ENCODE results near the gene AKAP6. TPM values are rescaled to one million over a fixed set of nuclear protein-coding genes. Genes with fewer than 3 reads are reported as not detected.

Gene AKAP6
- total RNA-seq, 2 experiments from 2014 or later = 1.2 to 1.4 TPM

DNA sequence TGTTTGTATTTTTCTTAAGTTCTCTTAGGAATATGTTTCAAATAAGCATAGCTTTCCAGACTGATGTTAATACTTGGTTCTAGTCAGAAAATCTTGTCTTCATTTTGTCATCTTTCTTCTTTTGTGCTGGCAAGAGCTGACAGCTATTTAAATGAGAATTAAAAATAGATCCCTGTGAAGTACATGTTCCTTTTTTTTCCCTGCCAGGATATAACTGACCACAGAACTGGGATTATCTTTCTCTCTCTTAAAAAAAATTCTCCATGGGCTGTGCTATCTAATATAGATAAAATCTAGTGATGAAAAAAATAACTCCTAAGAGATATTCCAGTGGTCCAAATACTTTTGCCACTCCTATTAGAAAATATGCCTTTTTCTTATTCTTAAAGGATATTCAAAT lies 163.4 kb downstream of the AKAP6 start:
- ATAC-seq = no peak
- Mint-ChIP-seq H3K27ac (no peak overlapping the region), H3K9me3 (no peaks in the 10 kb centered on the region), H3K4me3 (no peak overlapping the region), H3K36me3 (ENCODE audit: low read depth) (no peaks in the 10 kb centered on the region), H3K27me3 (peaks cover 7% of the 10 kb centered on the region), H3K4me1 (ENCODE audit: low read depth) (no peaks in the 10 kb centered on the region)
- TF ChIP-seq, protein P1, sequence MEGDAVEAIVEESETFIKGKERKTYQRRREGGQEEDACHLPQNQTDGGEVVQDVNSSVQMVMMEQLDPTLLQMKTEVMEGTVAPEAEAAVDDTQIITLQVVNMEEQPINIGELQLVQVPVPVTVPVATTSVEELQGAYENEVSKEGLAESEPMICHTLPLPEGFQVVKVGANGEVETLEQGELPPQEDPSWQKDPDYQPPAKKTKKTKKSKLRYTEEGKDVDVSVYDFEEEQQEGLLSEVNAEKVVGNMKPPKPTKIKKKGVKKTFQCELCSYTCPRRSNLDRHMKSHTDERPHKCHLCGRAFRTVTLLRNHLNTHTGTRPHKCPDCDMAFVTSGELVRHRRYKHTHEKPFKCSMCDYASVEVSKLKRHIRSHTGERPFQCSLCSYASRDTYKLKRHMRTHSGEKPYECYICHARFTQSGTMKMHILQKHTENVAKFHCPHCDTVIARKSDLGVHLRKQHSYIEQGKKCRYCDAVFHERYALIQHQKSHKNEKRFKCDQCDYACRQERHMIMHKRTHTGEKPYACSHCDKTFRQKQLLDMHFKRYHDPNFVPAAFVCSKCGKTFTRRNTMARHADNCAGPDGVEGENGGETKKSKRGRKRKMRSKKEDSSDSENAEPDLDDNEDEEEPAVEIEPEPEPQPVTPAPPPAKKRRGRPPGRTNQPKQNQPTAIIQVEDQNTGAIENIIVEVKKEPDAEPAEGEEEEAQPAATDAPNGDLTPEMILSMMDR (IDR thresholded peaks at IDR 0.05) = no peak
- ChIA-PET POLR2A (no interaction called here), CTCF (no interaction called here)
- intact Hi-C loops (cut with micrococcal nuclease) = no loop called here
- no peak for DNase-seq

DNA sequence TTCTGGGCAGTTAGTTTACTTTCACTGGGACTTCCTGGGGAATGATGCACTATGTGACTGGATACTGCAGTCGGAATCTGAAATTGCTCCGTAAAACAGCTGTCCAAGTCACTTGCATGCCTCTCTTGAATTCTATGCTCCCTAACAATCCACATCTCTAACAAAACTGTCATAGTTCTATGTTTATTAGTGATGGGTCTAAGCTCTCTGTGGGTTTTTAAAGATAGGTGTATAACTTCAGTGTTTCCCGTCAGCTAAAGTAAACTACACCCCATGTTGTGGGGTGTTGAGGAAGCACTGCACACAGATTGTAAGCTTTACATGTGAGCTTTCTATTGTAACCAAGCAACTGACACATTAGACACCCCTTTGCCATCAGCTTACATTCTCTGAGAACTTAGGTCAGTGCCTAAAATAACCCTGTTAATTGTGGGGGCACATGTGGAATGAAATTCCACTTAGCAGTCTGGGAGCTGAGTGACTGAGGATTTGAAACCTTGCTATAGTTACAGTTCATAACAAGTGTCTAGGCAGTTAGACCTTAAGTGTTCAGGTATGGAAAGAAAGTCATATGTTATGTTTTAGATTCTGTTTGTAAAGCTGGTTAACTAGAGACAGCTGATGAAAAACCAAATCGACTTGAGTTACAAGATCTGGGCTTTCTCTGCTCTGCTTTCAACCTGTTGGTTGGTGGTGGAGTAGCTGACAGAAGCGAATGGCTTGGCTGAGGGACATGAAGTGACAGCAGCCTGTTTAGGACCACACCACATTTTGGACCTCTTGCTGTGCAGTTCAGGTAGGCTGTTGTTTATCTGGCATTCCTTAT lies 165.7 kb downstream of the AKAP6 start:
- TF ChIP-seq, protein P1 (IDR thresholded peaks at IDR 0.05) = no peak
- H3K4me1 Mint-ChIP-seq (ENCODE audit: low read depth) = no peaks in the 10 kb centered on the region
- peaks cover 5% of the 10 kb centered on the region for H3K27me3 Mint-ChIP-seq
- ChIA-PET CTCF (interaction anchor here (0.5 to 0.8 kb wide), 2 partner anchors 19 to 50 kb away, joined by 3 read pairs; no protein-coding TSS in a partner anchor), POLR2A (no interaction called here)
- H3K27ac Mint-ChIP-seq = no peak overlapping the region
- H3K36me3 Mint-ChIP-seq (ENCODE audit: low read depth) = no peaks in the 10 kb centered on the region
- ATAC-seq = no peak
- no peaks in the 10 kb centered on the region for H3K9me3 Mint-ChIP-seq
- intact Hi-C loops (cut with micrococcal nuclease) = no loop called here
- H3K4me3 Mint-ChIP-seq = no peak overlapping the region
- DNase-seq = no peak

DNA sequence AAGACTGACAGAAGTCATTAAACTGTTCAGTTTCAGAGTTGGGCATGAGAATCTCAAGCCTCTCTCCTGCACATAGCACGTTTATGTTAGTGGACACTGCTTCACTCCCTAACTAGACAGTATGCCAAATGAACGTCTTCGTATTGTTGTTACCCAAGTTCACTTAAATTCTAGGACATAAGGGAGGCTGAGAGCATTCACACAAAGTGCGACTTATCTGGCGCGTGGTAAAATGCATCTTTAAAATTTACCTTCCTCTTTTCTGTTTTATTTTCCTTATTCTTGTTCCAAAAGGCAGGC lies 166.3 kb downstream of the AKAP6 start:
- CTCF ChIA-PET = no interaction called here
- Mint-ChIP-seq H3K9me3 (no peaks in the 10 kb centered on the region), H3K4me1 (ENCODE audit: low read depth) (no peaks in the 10 kb centered on the region), H3K27ac (no peak overlapping the region), H3K27me3 (peaks cover 3% of the 10 kb centered on the region), H3K4me3 (no peak overlapping the region), H3K36me3 (ENCODE audit: low read depth) (no peaks in the 10 kb centered on the region)
- TF ChIP-seq, protein P1 (IDR thresholded peaks at IDR 0.05) = no peak
- POLR2A ChIA-PET = no interaction called here
- ATAC-seq (no peak), DNase-seq (no peak)
- intact Hi-C loops (cut with micrococcal nuclease) = no loop called here

DNA sequence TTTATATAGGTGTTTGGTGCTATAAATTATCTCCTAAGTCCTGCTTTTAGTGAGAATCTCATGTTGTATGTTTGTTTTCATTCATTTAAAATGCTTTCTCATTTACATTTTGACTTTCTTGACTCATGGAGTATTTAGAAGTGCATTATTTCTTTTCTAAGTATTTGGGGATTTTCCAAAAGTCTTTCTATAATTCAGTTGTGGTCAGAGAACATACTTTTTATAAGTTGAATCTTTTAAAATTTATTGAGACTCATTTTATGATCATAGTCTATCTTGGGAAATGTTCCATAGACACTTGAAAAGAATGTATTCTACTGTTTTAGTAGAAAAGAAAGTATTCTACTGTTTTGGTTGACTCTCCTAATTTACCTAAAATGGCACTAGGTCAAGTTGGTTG lies 168.2 kb downstream of the AKAP6 start:
- Mint-ChIP-seq H3K9me3 (no peaks in the 10 kb centered on the region), H3K4me3 (no peak overlapping the region), H3K36me3 (ENCODE audit: low read depth) (no peaks in the 10 kb centered on the region), H3K27ac (no peak overlapping the region), H3K27me3 (peaks cover 3% of the 10 kb centered on the region), H3K4me1 (ENCODE audit: low read depth) (no peaks in the 10 kb centered on the region)
- CTCF ChIA-PET = no interaction called here
- DNase-seq = no peak
- ATAC-seq = no peak
- intact Hi-C loops (cut with micrococcal nuclease) = no loop called here
- TF ChIP-seq, protein P1 (IDR thresholded peaks at IDR 0.05) = no peak
- POLR2A ChIA-PET = no interaction called here

DNA sequence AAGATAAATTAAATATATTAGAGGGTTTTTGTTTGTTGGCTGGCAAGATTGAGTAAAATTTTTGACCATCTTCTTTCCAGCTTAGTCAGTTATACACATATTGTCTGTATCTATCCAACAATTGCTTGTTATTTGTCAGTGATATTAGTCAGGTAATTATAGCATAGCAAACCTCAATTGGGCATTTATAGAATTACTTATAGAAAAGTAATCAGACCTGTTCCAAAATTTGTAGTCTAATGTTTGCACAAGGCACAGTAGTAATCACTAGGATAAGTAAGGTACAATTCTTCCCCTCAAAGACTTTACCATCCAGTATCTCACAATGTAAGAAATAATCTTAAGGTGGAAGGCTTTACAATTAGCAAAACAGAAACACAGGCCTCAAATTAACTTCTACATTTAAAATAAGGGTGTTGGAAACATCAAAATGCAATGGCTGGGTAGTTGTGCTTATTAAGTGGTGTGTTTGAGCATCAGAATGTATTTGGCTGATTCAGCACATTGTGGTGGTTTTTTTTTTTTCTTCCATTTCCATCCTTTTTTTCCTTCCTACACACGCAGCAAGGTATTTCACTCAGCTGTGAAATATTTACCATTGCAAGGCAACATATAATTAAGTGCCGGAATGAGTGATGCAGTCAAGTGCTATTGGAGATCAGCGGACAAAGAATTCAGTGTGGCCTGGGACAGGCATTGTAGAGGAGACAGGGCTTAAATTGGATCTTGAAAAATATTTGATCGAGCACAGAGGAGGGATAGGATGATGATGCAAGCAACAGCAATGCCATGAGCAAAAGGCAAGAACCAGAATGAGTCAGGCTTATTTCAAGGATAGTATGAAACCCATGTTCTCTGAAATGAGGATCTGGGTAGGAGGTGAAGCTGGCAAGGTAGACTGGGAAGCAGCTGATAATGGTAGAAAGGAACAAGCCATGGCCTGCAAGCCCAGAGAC lies 178.2 kb downstream of the AKAP6 start:
- no peaks in the 10 kb centered on the region for H3K27me3 Mint-ChIP-seq
- TF ChIP-seq, protein P1 (IDR thresholded peaks at IDR 0.05) = no peak
- no peaks in the 10 kb centered on the region for H3K36me3 Mint-ChIP-seq (ENCODE audit: low read depth)
- DNase-seq = no peak
- ATAC-seq = no peak
- H3K4me1 Mint-ChIP-seq (ENCODE audit: low read depth) = no peaks in the 10 kb centered on the region
- H3K4me3 Mint-ChIP-seq = no peak overlapping the region
- no peaks in the 10 kb centered on the region for H3K9me3 Mint-ChIP-seq
- POLR2A ChIA-PET = no interaction called here
- intact Hi-C loops (cut with micrococcal nuclease) = no loop called here
- CTCF ChIA-PET = no interaction called here
- no peak overlapping the region for H3K27ac Mint-ChIP-seq
